ENCODE results near the gene NKX3-2. TPM values are rescaled to one million over a fixed set of nuclear protein-coding genes. Genes with fewer than 3 reads are reported as not detected.

The NKX3-2 gene
- total RNA-seq, 1 experiment from 2014 or later: 1.4 TPM

- H3K4me1 ChIP-seq (ENCODE audit: control insufficient read depth in 1 of 2, insufficient read depth in 2 of 2, low read length in 2 of 2): no peaks in the 10 kb centered on the region
- H3K27me3 ChIP-seq (ENCODE audit: insufficient read depth, low read length): no peaks in the 10 kb centered on the region
- H3K9me2 ChIP-seq (ENCODE audit: insufficient read depth): no peaks in the 10 kb centered on the region
- no peak for ATAC-seq
- H3K27ac ChIP-seq (ENCODE audit: low read depth, low read length): no peak overlapping the region
- H3K4me2 ChIP-seq (ENCODE audit: low read length): no peak overlapping the region
- H3K36me3 ChIP-seq (ENCODE audit: control insufficient read depth in 1 of 2, insufficient read depth in 2 of 2, low read length in 2 of 2): peaks cover 18 to 25% of the 10 kb centered on the region in 2 experiments
- no peaks in the 10 kb centered on the region for H3K79me2 ChIP-seq (ENCODE audit: insufficient read depth, low read length)
- H3K4me3 ChIP-seq (replicated peaks in 1 of 2; ENCODE audit: low read depth in 1 of 2, low read length in 2 of 2): no peak overlapping the region
- no peaks in the 10 kb centered on the region for H4K20me1 ChIP-seq (ENCODE audit: insufficient read depth)
- ChIA-PET RAD21 (ENCODE audit: low non-redundant PET in 1 of 2, low total read pairs in 2 of 2, uncharacterized antibody in 2 of 2, unreplicated experiment in 2 of 2) (no interaction called here), CTCF (no interaction called here), POLR2A (no interaction called here)
- no peak for TF ChIP-seq ATF3 (IDR thresholded peaks at IDR 0.05)
- intact Hi-C loops (cut with micrococcal nuclease): no loop called here
- DNase-seq (ENCODE audit: low read depth, low spot score): no peak
- H3K9ac ChIP-seq (ENCODE audit: low read length): no peak overlapping the region
- H3K9me3 ChIP-seq (ENCODE audit: control insufficient read depth in 1 of 2, insufficient read depth in 1 of 2, low read depth in 1 of 2, low read length in 2 of 2): no peaks in the 10 kb centered on the region
- BruUV-seq (replicated peaks): no TSS peak
- no peak overlapping the region for H2AFZ ChIP-seq (ENCODE audit: low read depth, low read length, poor library complexity, severe bottlenecking)
Measured at GRCh38 chr4:13592220-13592619, 47.9 kb upstream of the NKX3-2 start.

- Histone ChIP-seq H3K9ac (ENCODE audit: low read length) (no peak overlapping the region), H3K9me2 (ENCODE audit: insufficient read depth) (no peaks in the 10 kb centered on the region), H3K4me2 (ENCODE audit: low read length) (no peak overlapping the region), H3K4me3 (replicated peaks in 1 of 2; ENCODE audit: low read depth in 1 of 2, low read length in 2 of 2) (no peak overlapping the region), H3K4me1 (ENCODE audit: control insufficient read depth in 1 of 2, insufficient read depth in 2 of 2, low read length in 2 of 2) (no peaks in the 10 kb centered on the region), H2AFZ (ENCODE audit: low read depth, low read length, poor library complexity, severe bottlenecking) (no peak overlapping the region), H4K20me1 (ENCODE audit: insufficient read depth) (no peaks in the 10 kb centered on the region), H3K36me3 (ENCODE audit: control insufficient read depth in 1 of 2, insufficient read depth in 2 of 2, low read length in 2 of 2) (peaks cover 17 to 30% of the 10 kb centered on the region in 2 experiments), H3K27me3 (ENCODE audit: insufficient read depth, low read length) (no peaks in the 10 kb centered on the region), H3K79me2 (ENCODE audit: insufficient read depth, low read length) (no peaks in the 10 kb centered on the region), H3K27ac (ENCODE audit: low read depth, low read length) (no peak overlapping the region), H3K9me3 (ENCODE audit: control insufficient read depth in 1 of 2, insufficient read depth in 1 of 2, low read depth in 1 of 2, low read length in 2 of 2) (no peaks in the 10 kb centered on the region)
- DNase-seq (ENCODE audit: low read depth, low spot score) (no peak), ATAC-seq (no peak)
- ChIA-PET CTCF (no interaction called here), POLR2A (no interaction called here), RAD21 (ENCODE audit: low non-redundant PET in 1 of 2, low total read pairs in 2 of 2, uncharacterized antibody in 2 of 2, unreplicated experiment in 2 of 2) (no interaction called here)
- TF ChIP-seq ELF1 (IDR thresholded peaks at IDR 0.05; ENCODE audit: borderline replicate concordance, low read depth) (no peak), ATF3 (IDR thresholded peaks at IDR 0.05) (no peak), MAX (IDR thresholded peaks at IDR 0.05) (no peak), CBX3 (IDR thresholded peaks at IDR 0.05; ENCODE audit: low read depth) (no peak), CEBPB (IDR thresholded peaks at IDR 0.05; ENCODE audit: low read depth) (no peak), RAD21 (IDR thresholded peaks at IDR 0.05; ENCODE audit: low read depth) (no peak), SIN3A (IDR thresholded peaks at IDR 0.05; ENCODE audit: low read depth) (no peak), JUND (IDR thresholded peaks at IDR 0.05) (no peak), ZNF274 (IDR thresholded peaks at IDR 0.05; ENCODE audit: low read depth, low read length) (no peak), POLR2AphosphoS5 (IDR thresholded peaks at IDR 0.05; ENCODE audit: low read depth, low read length) (no peak), FOSL1 (IDR thresholded peaks at IDR 0.05; ENCODE audit: low read depth) (no peak)
- TF ChIP-seq, protein P1, sequence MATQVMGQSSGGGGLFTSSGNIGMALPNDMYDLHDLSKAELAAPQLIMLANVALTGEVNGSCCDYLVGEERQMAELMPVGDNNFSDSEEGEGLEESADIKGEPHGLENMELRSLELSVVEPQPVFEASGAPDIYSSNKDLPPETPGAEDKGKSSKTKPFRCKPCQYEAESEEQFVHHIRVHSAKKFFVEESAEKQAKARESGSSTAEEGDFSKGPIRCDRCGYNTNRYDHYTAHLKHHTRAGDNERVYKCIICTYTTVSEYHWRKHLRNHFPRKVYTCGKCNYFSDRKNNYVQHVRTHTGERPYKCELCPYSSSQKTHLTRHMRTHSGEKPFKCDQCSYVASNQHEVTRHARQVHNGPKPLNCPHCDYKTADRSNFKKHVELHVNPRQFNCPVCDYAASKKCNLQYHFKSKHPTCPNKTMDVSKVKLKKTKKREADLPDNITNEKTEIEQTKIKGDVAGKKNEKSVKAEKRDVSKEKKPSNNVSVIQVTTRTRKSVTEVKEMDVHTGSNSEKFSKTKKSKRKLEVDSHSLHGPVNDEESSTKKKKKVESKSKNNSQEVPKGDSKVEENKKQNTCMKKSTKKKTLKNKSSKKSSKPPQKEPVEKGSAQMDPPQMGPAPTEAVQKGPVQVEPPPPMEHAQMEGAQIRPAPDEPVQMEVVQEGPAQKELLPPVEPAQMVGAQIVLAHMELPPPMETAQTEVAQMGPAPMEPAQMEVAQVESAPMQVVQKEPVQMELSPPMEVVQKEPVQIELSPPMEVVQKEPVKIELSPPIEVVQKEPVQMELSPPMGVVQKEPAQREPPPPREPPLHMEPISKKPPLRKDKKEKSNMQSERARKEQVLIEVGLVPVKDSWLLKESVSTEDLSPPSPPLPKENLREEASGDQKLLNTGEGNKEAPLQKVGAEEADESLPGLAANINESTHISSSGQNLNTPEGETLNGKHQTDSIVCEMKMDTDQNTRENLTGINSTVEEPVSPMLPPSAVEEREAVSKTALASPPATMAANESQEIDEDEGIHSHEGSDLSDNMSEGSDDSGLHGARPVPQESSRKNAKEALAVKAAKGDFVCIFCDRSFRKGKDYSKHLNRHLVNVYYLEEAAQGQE (IDR thresholded peaks at IDR 0.05; ENCODE audit: low read depth): no peak
- intact Hi-C loops (cut with micrococcal nuclease): no loop called here
- no TSS peak for BruUV-seq (replicated peaks)
Measured at GRCh38 chr4:13590766-13591165, 46.5 kb upstream of the NKX3-2 start.
